H9 (cell line): ENCODE measurements around the gene ZNF672. TPM values are rescaled to one million over a fixed set of nuclear protein-coding genes. Genes with fewer than 3 reads are reported as not detected.
A peak's percentile ranks its signal among the peaks of the same experiment; 100 is the strongest.

ENCODE experiments used
- DNase-seq: peaks from one replicate; pipeline ENCODE4 v3.0.0-alpha.2; 2017
- H2AFZ ChIP-seq: one replicate; pipeline ENCODE4 v1.6.1; 2013; ENCODE audit warnings: mild to moderate bottlenecking, low read length, control low read depth, moderate library complexity
- H2AK5ac ChIP-seq: 2 replicates; pipeline ENCODE4 v1.6.1; 2013; ENCODE audit warnings: low read length, control low read depth, mixed read lengths; ENCODE audit not compliant: insufficient read length
- H2BK120ac ChIP-seq: one replicate; pipeline ENCODE4 v1.6.1; 2013; ENCODE audit warnings: low read depth, mild to moderate bottlenecking, low read length, control low read depth, inconsistent platforms; ENCODE audit not compliant: poor library complexity, severe bottlenecking
- H2BK12ac ChIP-seq: 2 replicates; pipeline ENCODE4 v1.6.1; 2013; ENCODE audit warnings: low read length, control low read depth, mixed read lengths, low read depth; ENCODE audit not compliant: insufficient read length
- H2BK15ac ChIP-seq: 2 replicates; pipeline ENCODE4 v1.6.1; 2013; ENCODE audit warnings: low read depth, low read length, control low read depth
- H2BK20ac ChIP-seq: one replicate; pipeline ENCODE4 v1.6.1; 2013; ENCODE audit warnings: low read depth, mild to moderate bottlenecking, low read length, control low read depth, inconsistent platforms; ENCODE audit not compliant: poor library complexity, severe bottlenecking
- H2BK5ac ChIP-seq: 2 replicates; pipeline ENCODE4 v1.6.1; 2013; ENCODE audit warnings: low read length, control low read depth, mixed read lengths; ENCODE audit not compliant: insufficient read length
- H3K14ac ChIP-seq: 2 replicates; pipeline ENCODE4 v1.6.1; 2013; ENCODE audit warnings: low read length, control low read depth; ENCODE audit not compliant: insufficient read depth
- H3K18ac ChIP-seq: 2 replicates; pipeline ENCODE4 v1.6.1; 2013; ENCODE audit warnings: low read depth, mild to moderate bottlenecking, mixed read lengths, low read length, control low read depth; ENCODE audit not compliant: insufficient read length
- H3K23ac ChIP-seq: 2 replicates; pipeline ENCODE4 v1.6.1; 2013; ENCODE audit warnings: low read length, control low read depth, mixed read lengths, low read depth; ENCODE audit not compliant: insufficient read length
- H3K23me2 ChIP-seq: 2 replicates; pipeline ENCODE4 v1.6.1; 2013; ENCODE audit warnings: low read depth, mild to moderate bottlenecking, mixed read lengths, low read length, control low read depth; ENCODE audit not compliant: insufficient read length, poor library complexity, severe bottlenecking
- H3K27ac ChIP-seq: 2 replicates; pipeline ENCODE4 v1.5.1; 2013; ENCODE audit warnings: low read length, control low read depth, mixed read lengths, low read depth; ENCODE audit not compliant: insufficient read length
- H3K27me3 ChIP-seq: 2 replicates; pipeline ENCODE4 v1.6.1; 2013; ENCODE audit warnings: low read length, control low read depth, inconsistent platforms; ENCODE audit not compliant: insufficient read depth
- H3K4ac ChIP-seq: 2 replicates; pipeline ENCODE4 v1.6.1; 2013; ENCODE audit warnings: low read depth, mild to moderate bottlenecking, control low read depth, inconsistent platforms, low read length, moderate library complexity
- H3K4me1 ChIP-seq: 2 replicates; pipeline ENCODE4 v1.6.1; 2013; ENCODE audit warnings: low read length, control low read depth, inconsistent platforms; ENCODE audit not compliant: insufficient read depth
- H3K4me2 ChIP-seq: 2 replicates; pipeline ENCODE4 v1.6.1; 2013; ENCODE audit warnings: low read length, control low read depth, mixed read lengths; ENCODE audit not compliant: insufficient read length, insufficient read depth
- H3K56ac ChIP-seq: 2 replicates; pipeline ENCODE4 v1.6.1; 2013; ENCODE audit warnings: low read depth, mild to moderate bottlenecking, mixed read lengths, low read length, control low read depth; ENCODE audit not compliant: insufficient read length
- H3K79me1 ChIP-seq: 2 replicates; pipeline ENCODE4 v1.6.1; 2013; ENCODE audit warnings: low read depth, mild to moderate bottlenecking, moderate library complexity, low read length, control low read depth, inconsistent platforms; ENCODE audit not compliant: insufficient read depth, poor library complexity, severe bottlenecking
- H3K79me2 ChIP-seq: 2 replicates; pipeline ENCODE4 v1.6.1; 2013; ENCODE audit warnings: low read length, control low read depth, inconsistent platforms; ENCODE audit not compliant: insufficient read depth
- H3K9ac ChIP-seq: 2 replicates; pipeline ENCODE4 v1.6.1; 2013; ENCODE audit warnings: low read length, control low read depth, mixed read lengths; ENCODE audit not compliant: insufficient read length; ENCODE audit errors: extremely low read depth
- H3K9me3 ChIP-seq: one replicate; pipeline ENCODE4 v1.6.1; 2013; ENCODE audit warnings: low read depth, low read length, inconsistent platforms; ENCODE audit not compliant: control insufficient read depth
- H3T11ph ChIP-seq: one replicate; pipeline ENCODE4 v1.6.1; 2013; ENCODE audit warnings: mild to moderate bottlenecking, low read length, control low read depth, inconsistent platforms
- H4K20me1 ChIP-seq: one replicate; pipeline ENCODE4 v1.6.1; 2013; ENCODE audit not compliant: control insufficient read depth, insufficient read length, insufficient read depth
- H4K5ac ChIP-seq: 2 replicates; pipeline ENCODE4 v1.6.1; 2013; ENCODE audit warnings: low read depth, mild to moderate bottlenecking, mixed read lengths, low read length, control low read depth; ENCODE audit not compliant: insufficient read length
- H4K8ac ChIP-seq: replicated peaks from 2 replicates; pipeline ENCODE4 v1.6.1; 2013; ENCODE audit warnings: low read length, control low read depth, mixed read lengths, low read depth; ENCODE audit not compliant: insufficient read length
- H4K91ac ChIP-seq: 2 replicates; pipeline ENCODE4 v1.6.1; 2013; ENCODE audit warnings: low read depth, mild to moderate bottlenecking, moderate library complexity, mixed read lengths, low read length, control low read depth; ENCODE audit not compliant: insufficient read length
- H3K27ac Mint-ChIP-seq, 3 experiments: 2 replicates in 2 of 3; 3 replicates in 1 of 3; pipeline ENCODE4 v1.8.0; 2020 to 2021; ENCODE audit warnings: mixed read lengths in 3 of 3, mild to moderate bottlenecking in 1 of 3, moderate library complexity in 1 of 3
- H3K27me3 Mint-ChIP-seq: 2 replicates; pipeline ENCODE4 v1.8.0; 2021; ENCODE audit warnings: low read depth, mild to moderate bottlenecking, moderate library complexity, mixed read lengths
- H3K36me3 Mint-ChIP-seq, 3 experiments: 2 replicates in 2 of 3; 3 replicates in 1 of 3; pipeline ENCODE4 v1.8.0; 2020 to 2021; ENCODE audit warnings: low read depth in 3 of 3, mixed read lengths in 3 of 3; ENCODE audit not compliant: insufficient read depth in 1 of 3
- H3K4me1 Mint-ChIP-seq, 2 experiments: 2 replicates each; pipeline ENCODE4 v1.8.0; 2020; ENCODE audit warnings: mixed read lengths in 2 of 2
- H3K4me3 Mint-ChIP-seq, 2 experiments: 2 replicates in 1 of 2; 3 replicates in 1 of 2; pipeline ENCODE4 v1.8.0; 2020 to 2021; ENCODE audit warnings: mild to moderate bottlenecking in 2 of 2, mixed read lengths in 2 of 2, moderate library complexity in 1 of 2
- H3K9me3 Mint-ChIP-seq, 2 experiments: 2 replicates in 1 of 2; 3 replicates in 1 of 2; pipeline ENCODE4 v1.8.0; 2020; ENCODE audit warnings: mild to moderate bottlenecking in 2 of 2, mixed read lengths in 2 of 2, moderate library complexity in 1 of 2
- WGBS: extraction: QIAGEN DNeasy Blood & Tissue Kit; methylation state at CpG from one replicate; pipeline ENCODE4 v1.1.7; 2013; ENCODE audit warnings: missing lambda C conversion rate, low lambda C conversion rate, mixed read lengths; ENCODE audit not compliant: insufficient read length; ENCODE audit errors: extremely low coverage; 5-methylcytosine and 5-hydroxymethylcytosine counted together
- total RNA-seq: library from RNA; stranded (reverse); gene quantifications from 2 replicates; pipeline ENCODE4 v1.2.1, GENCODE V29; 2021
- TF ChIP-seq, protein P1 (sequence below): fragments of 200-600 bp; sonication (generic); conservative IDR thresholded peaks from 3 replicates; pipeline ENCODE4 v1.8.0; 2021; ENCODE audit warnings: antibody characterized with exemption, mild to moderate bottlenecking

The ZNF672 gene
- total RNA-seq, 1 experiment from 2014 or later = 29.4 TPM

DNA sequence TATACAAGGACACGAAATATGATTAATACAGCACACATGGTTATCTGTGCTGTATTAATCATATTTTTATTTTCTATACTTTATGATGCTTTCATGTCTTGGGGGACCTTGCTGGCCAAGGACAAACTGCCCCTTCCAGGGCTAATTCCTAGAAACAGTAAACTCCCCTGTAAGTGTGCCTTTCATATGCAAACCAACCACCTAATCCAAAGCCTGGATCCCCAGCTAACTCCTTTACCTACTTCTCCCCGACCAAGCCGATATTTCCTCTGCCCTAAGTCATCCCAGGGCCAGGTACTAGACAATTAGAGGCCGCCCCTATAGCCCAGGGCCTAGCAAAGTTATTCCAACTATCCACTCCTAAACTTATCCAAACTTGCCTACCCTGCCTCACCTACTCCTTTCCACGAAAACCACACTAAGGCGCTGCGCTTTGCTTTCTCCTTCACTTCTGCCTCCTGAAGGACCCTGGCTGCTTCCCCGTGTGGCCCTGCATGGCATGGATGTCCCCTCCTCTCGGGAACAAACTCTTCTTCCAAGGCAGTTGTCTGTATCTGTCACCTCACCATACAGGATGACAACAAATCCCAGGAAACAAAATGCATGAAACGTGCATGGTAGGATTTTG lies 22.5 kb upstream of the ZNF672 start:
- Histone ChIP-seq H3K27me3 (no peaks in the 10 kb centered on the region), H3K23ac (no peak overlapping the region), H3K56ac (no peak overlapping the region), H3K79me2 (no peaks in the 10 kb centered on the region; the same call in 1 of the 2 replicates), H3K4me2 (no peak overlapping the region), H3K23me2 (no peaks in the 10 kb centered on the region), H3T11ph (no peak overlapping the region), H2AFZ (no peak overlapping the region), H2BK20ac (no peak overlapping the region), H3K27ac (no peak overlapping the region), H4K8ac (no peak overlapping the region), H2AK5ac (no peak overlapping the region), H2BK15ac (no peak overlapping the region), H4K5ac (no peak overlapping the region), H3K4ac (no peak overlapping the region), H3K79me1 (no peaks in the 10 kb centered on the region), H3K18ac (no peak overlapping the region), H4K20me1 (no peaks in the 10 kb centered on the region), H3K14ac (no peak overlapping the region), H3K9ac (no peak overlapping the region), H2BK5ac (no peak overlapping the region), H2BK120ac (no peak overlapping the region), H2BK12ac (no peak overlapping the region), H3K4me1 (peaks cover 2% of the 10 kb centered on the region; the same call in 1 of the 2 replicates), H4K91ac (no peak overlapping the region), H3K9me3 (no peaks in the 10 kb centered on the region)
- TF ChIP-seq, protein P1, sequence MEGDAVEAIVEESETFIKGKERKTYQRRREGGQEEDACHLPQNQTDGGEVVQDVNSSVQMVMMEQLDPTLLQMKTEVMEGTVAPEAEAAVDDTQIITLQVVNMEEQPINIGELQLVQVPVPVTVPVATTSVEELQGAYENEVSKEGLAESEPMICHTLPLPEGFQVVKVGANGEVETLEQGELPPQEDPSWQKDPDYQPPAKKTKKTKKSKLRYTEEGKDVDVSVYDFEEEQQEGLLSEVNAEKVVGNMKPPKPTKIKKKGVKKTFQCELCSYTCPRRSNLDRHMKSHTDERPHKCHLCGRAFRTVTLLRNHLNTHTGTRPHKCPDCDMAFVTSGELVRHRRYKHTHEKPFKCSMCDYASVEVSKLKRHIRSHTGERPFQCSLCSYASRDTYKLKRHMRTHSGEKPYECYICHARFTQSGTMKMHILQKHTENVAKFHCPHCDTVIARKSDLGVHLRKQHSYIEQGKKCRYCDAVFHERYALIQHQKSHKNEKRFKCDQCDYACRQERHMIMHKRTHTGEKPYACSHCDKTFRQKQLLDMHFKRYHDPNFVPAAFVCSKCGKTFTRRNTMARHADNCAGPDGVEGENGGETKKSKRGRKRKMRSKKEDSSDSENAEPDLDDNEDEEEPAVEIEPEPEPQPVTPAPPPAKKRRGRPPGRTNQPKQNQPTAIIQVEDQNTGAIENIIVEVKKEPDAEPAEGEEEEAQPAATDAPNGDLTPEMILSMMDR = no peak
- Mint-ChIP-seq H3K27me3 (no peaks in the 10 kb centered on the region), H3K9me3 (no peaks in the 10 kb centered on the region), H3K36me3 (peaks cover 29 to 67% (median 61%) of the 10 kb centered on the region in 3 experiments), H3K27ac (peak overlapping the region; percentile 21 to 90 (median 68); a peak in 6 of 7 replicates), H3K4me1 (peaks cover 21 to 27% of the 10 kb centered on the region in 2 experiments), H3K4me3 (no peak overlapping the region; a peak in 1 of 5 replicates)
- no CpG with 5 or more reads among the region's 10 CpGs for WGBS
- no peak for DNase-seq
